Neuronal stem cell (in vitro differentiated cells): ENCODE results near the gene KRT35.

ENCODE experiments used
- DNase-seq: peaks from one replicate; pipeline ENCODE4 v3.0.0-alpha.2; 2013; ENCODE audit warnings: low spot score
- H2AFZ ChIP-seq: one replicate; pipeline ENCODE4 v1.6.1; 2013; ENCODE audit warnings: mild to moderate bottlenecking, low read length, inconsistent platforms
- H2AK5ac ChIP-seq: 2 replicates; pipeline ENCODE4 v1.6.1; 2013; ENCODE audit warnings: low read depth, mild to moderate bottlenecking, inconsistent platforms, low read length, moderate library complexity, mixed read lengths
- H2BK120ac ChIP-seq: 2 replicates; pipeline ENCODE4 v1.6.1; 2013; ENCODE audit warnings: low read depth, mild to moderate bottlenecking, inconsistent platforms, low read length, moderate library complexity, mixed read lengths
- H2BK12ac ChIP-seq: one replicate; pipeline ENCODE4 v1.6.1; 2013; ENCODE audit warnings: low read length, inconsistent platforms
- H2BK15ac ChIP-seq: 2 replicates; pipeline ENCODE4 v1.6.1; 2013; ENCODE audit warnings: mild to moderate bottlenecking, low read length, inconsistent platforms, mixed read lengths
- H2BK5ac ChIP-seq: one replicate; pipeline ENCODE4 v1.6.1; 2013; ENCODE audit warnings: inconsistent platforms, mild to moderate bottlenecking, low read length, moderate library complexity
- H3K14ac ChIP-seq: one replicate; pipeline ENCODE4 v1.6.1; 2013; ENCODE audit warnings: low read length, inconsistent platforms
- H3K18ac ChIP-seq: 2 replicates; pipeline ENCODE4 v1.6.1; 2013; ENCODE audit warnings: low read length, inconsistent platforms
- H3K23ac ChIP-seq: 2 replicates; pipeline ENCODE4 v1.6.1; 2013; ENCODE audit warnings: low read depth, mild to moderate bottlenecking, mixed read lengths, low read length, inconsistent platforms; ENCODE audit not compliant: poor library complexity
- H3K27ac ChIP-seq: replicated peaks from 3 replicates; pipeline ENCODE4 v1.5.1; 2013; ENCODE audit warnings: low read length, inconsistent platforms
- H3K27me3 ChIP-seq, 3 experiments: 2 replicates each; pipeline ENCODE4 v1.6.1; 2013; ENCODE audit warnings: low read length in 3 of 3, mild to moderate bottlenecking in 2 of 3, inconsistent platforms in 1 of 3, low read depth in 1 of 3, mixed read lengths in 1 of 3, moderate library complexity in 1 of 3; ENCODE audit not compliant: control insufficient read depth in 3 of 3, insufficient read depth in 3 of 3
- H3K36me3 ChIP-seq, 2 donors: replicated peaks in 1 of 2; 2 replicates each; pipeline ENCODE4 v1.6.1; 2013; ENCODE audit warnings: low read length in 2 of 2; ENCODE audit not compliant: control insufficient read depth in 2 of 2, insufficient read depth in 2 of 2
- H3K4ac ChIP-seq: 2 replicates; pipeline ENCODE4 v1.6.1; 2013; ENCODE audit warnings: inconsistent platforms, mild to moderate bottlenecking, low read length, moderate library complexity
- H3K4me1 ChIP-seq, 2 donors: 1 replicate in 1 of 2; 2 replicates in 1 of 2; pipeline ENCODE4 v1.6.1; 2013; ENCODE audit warnings: low read length in 2 of 2, low read depth in 1 of 2; ENCODE audit not compliant: control insufficient read depth in 2 of 2, insufficient read depth in 1 of 2
- H3K4me2 ChIP-seq: one replicate; pipeline ENCODE4 v1.6.1; 2013; ENCODE audit warnings: mild to moderate bottlenecking, low read length, inconsistent platforms; ENCODE audit not compliant: insufficient read depth, poor library complexity, severe bottlenecking
- H3K4me3 ChIP-seq, 2 donors: 2 replicates each; pipeline ENCODE4 v1.5.1; 2013; ENCODE audit warnings: low read length in 2 of 2, mild to moderate bottlenecking in 2 of 2, inconsistent platforms in 1 of 2, moderate library complexity in 1 of 2
- H3K79me1 ChIP-seq: one replicate; pipeline ENCODE4 v1.6.1; 2013; ENCODE audit warnings: low read depth, mild to moderate bottlenecking, inconsistent platforms, low read length, moderate library complexity
- H3K9ac ChIP-seq: one replicate; pipeline ENCODE4 v1.6.1; 2013; ENCODE audit warnings: mild to moderate bottlenecking, low read depth, low read length, inconsistent platforms; ENCODE audit not compliant: poor library complexity
- H3K9me3 ChIP-seq, 2 donors: replicated peaks in 1 of 2; 2 replicates each; pipeline versions ENCODE3 to v1.6.1; 2013; ENCODE audit warnings: low read length in 2 of 2, mild to moderate bottlenecking in 2 of 2, inconsistent platforms in 1 of 2, low read depth in 1 of 2, mixed read lengths in 1 of 2, moderate library complexity in 1 of 2; ENCODE audit not compliant: control insufficient read depth in 2 of 2, insufficient read depth in 1 of 2
- H4K8ac ChIP-seq: one replicate; pipeline ENCODE4 v1.6.1; 2013; ENCODE audit warnings: low read depth, mild to moderate bottlenecking, inconsistent platforms, low read length, moderate library complexity
- H4K91ac ChIP-seq: one replicate; pipeline ENCODE4 v1.6.1; 2013; ENCODE audit warnings: low read length, low read depth, mild to moderate bottlenecking, inconsistent platforms; ENCODE audit not compliant: poor library complexity
- WGBS, 2 donors: extraction: QIAGEN DNeasy Blood & Tissue Kit; methylation state at CpG; one replicate each; pipeline ENCODE4 v1.1.7; 2013; ENCODE audit warnings: missing lambda C conversion rate in 2 of 2, mixed read lengths in 1 of 2; ENCODE audit not compliant: insufficient read length in 2 of 2, insufficient replicate concordance in 1 of 2; ENCODE audit errors: extremely low coverage in 2 of 2; 5-methylcytosine and 5-hydroxymethylcytosine counted together

Gene KRT35

DNA sequence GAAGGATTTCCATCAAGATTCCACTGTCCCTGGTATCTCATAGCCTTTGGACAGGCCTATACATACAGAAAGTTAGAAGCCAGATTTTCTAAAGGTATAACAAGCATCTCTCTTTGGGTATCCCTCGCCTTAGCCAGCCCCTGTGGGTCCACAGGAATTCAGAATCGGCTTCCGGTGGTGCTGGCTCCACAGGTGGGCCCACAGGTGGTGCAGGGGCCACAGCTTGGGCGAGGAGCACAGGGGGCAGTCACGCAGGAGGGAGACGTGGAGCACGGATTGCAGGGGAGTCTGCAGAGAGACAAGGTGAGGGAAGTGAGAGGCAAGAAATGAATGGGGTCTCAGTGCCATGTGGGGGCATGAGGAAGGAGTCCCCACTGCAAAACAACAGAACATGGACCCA, 43.7 kb downstream of the KRT35 start:
- Histone ChIP-seq H3K36me3 (no peaks in the 10 kb centered on the region), H3K9ac (no peak overlapping the region), H3K9me3 (no peaks in the 10 kb centered on the region), H2BK15ac (no peak overlapping the region), H2BK5ac (no peak overlapping the region), H3K23ac (peak overlapping the region; percentile 31), H3K27ac (no peak overlapping the region), H3K79me1 (no peaks in the 10 kb centered on the region), H3K18ac (peak overlapping the region; percentile 77), H3K4me1 (no peaks in the 10 kb centered on the region), H3K27me3 (peaks cover 0 to 3% (median 0%) of the 10 kb centered on the region in 3 experiments), H3K4me2 (no peak overlapping the region), H3K14ac (no peak overlapping the region), H3K4ac (no peak overlapping the region), H2AK5ac (no peak overlapping the region), H3K4me3 (no peak overlapping the region), H2BK12ac (no peak overlapping the region), H4K91ac (no peak overlapping the region), H2BK120ac (no peak overlapping the region), H4K8ac (no peak overlapping the region), H2AFZ (no peak overlapping the region)
- no peak for DNase-seq
- no CpG with 5 or more reads among the region's 7 CpGs for WGBS, 2 donors

- DNase-seq: no peak
Observed at GRCh38 chr17:41434415-41434814, 46.5 kb downstream of the KRT35 start.

DNA sequence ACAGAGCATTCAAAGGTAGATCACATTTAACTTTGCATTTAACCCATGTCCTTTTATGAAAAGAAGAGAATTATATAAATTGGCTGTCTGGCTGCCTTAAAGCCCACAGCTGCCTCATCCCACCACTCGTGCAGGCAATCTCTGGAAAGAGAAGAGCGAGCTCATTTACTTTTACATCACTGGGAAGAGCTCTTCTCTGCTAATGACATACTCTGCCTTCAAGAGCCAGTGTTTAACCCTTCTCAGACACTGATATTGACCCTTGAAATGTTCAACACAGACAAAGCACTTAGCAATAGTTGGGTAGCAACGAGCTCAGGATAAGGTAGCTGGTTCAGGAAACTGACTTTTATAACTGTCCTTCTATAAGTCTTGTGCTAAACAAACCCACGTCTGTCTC, 46.9 kb downstream of the KRT35 start:
- H2BK15ac ChIP-seq: no peak overlapping the region
- H3K9ac ChIP-seq: no peak overlapping the region
- H2AFZ ChIP-seq: no peak overlapping the region
- no peak overlapping the region for H4K8ac ChIP-seq
- H3K4me2 ChIP-seq: no peak overlapping the region
- H2BK120ac ChIP-seq: no peak overlapping the region
- peaks cover 0 to 3% (median 2%) of the 10 kb centered on the region in 3 experiments for H3K27me3 ChIP-seq
- H2BK5ac ChIP-seq: no peak overlapping the region
- no peak overlapping the region for H3K14ac ChIP-seq
- H2BK12ac ChIP-seq: no peak overlapping the region
- no peak overlapping the region for H3K27ac ChIP-seq
- no peaks in the 10 kb centered on the region for H3K9me3 ChIP-seq
- H3K4me1 ChIP-seq: no peaks in the 10 kb centered on the region
- H4K91ac ChIP-seq: no peak overlapping the region
- no peak overlapping the region for H3K4me3 ChIP-seq
- no peak overlapping the region for H3K4ac ChIP-seq
- no peaks in the 10 kb centered on the region for H3K36me3 ChIP-seq
- WGBS, 2 donors: no CpG with 5 or more reads among the region's 4 CpGs
- H3K79me1 ChIP-seq: no peaks in the 10 kb centered on the region
- no peak overlapping the region for H3K23ac ChIP-seq
- no peak for DNase-seq
- H2AK5ac ChIP-seq: no peak overlapping the region
- H3K18ac ChIP-seq: no peak overlapping the region

More at GRCh38 chr17:41434415-41434814, 46.5 kb downstream of the KRT35 start:
- no peak overlapping the region for H3K4me3 ChIP-seq
- no peak overlapping the region for H2BK12ac ChIP-seq
- no peak overlapping the region for H3K4me2 ChIP-seq
- no peak overlapping the region for H3K4ac ChIP-seq
- no peaks in the 10 kb centered on the region for H3K79me1 ChIP-seq
- no peak overlapping the region for H2AFZ ChIP-seq
- no peaks in the 10 kb centered on the region for H3K4me1 ChIP-seq
- no peaks in the 10 kb centered on the region for H3K9me3 ChIP-seq
- H3K18ac ChIP-seq: no peak overlapping the region
- no peak overlapping the region for H3K23ac ChIP-seq
- H4K8ac ChIP-seq: no peak overlapping the region
- no peak overlapping the region for H4K91ac ChIP-seq
- WGBS, 2 donors: no CpG with 5 or more reads among the region's 5 CpGs
- H3K27ac ChIP-seq: no peak overlapping the region
- H3K9ac ChIP-seq: no peak overlapping the region
- no peak overlapping the region for H2BK5ac ChIP-seq
- H3K27me3 ChIP-seq: peaks cover 0 to 3% (median 2%) of the 10 kb centered on the region in 3 experiments
- H3K14ac ChIP-seq: no peak overlapping the region
- no peak overlapping the region for H2BK15ac ChIP-seq
- no peak overlapping the region for H2AK5ac ChIP-seq
- no peak overlapping the region for H2BK120ac ChIP-seq
- H3K36me3 ChIP-seq: no peaks in the 10 kb centered on the region

DNA sequence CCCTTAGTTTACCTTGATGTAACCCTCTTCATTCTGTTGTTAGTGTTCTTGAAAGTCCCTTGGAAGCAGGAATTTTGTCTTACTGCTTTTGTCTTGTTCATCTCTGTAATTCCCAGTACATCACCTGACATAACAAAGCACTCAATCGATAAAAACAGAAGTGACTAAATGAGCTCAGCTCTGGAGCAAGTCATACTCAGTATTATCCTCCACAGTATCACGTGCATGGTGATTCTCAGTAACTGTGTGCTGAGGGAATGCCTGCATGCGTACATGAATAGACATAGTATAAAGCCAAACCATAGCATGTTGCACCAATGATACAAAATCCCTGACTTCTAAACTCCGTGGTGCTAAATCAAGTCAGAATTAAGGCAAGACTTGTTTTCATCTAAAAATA, 47.4 kb downstream of the KRT35 start:
- Histone ChIP-seq H3K18ac (no peak overlapping the region), H3K4me3 (no peak overlapping the region), H3K23ac (no peak overlapping the region), H3K27ac (no peak overlapping the region), H2AFZ (no peak overlapping the region), H3K27me3 (peaks cover 0 to 3% (median 2%) of the 10 kb centered on the region in 3 experiments), H3K79me1 (no peaks in the 10 kb centered on the region), H4K91ac (no peak overlapping the region), H3K4me2 (no peak overlapping the region), H3K36me3 (no peaks in the 10 kb centered on the region), H3K4me1 (no peaks in the 10 kb centered on the region), H3K14ac (no peak overlapping the region), H2BK120ac (no peak overlapping the region), H2AK5ac (no peak overlapping the region), H2BK15ac (no peak overlapping the region), H2BK5ac (no peak overlapping the region), H2BK12ac (no peak overlapping the region), H3K9ac (no peak overlapping the region), H3K4ac (no peak overlapping the region), H3K9me3 (no peaks in the 10 kb centered on the region), H4K8ac (no peak overlapping the region)
- DNase-seq: no peak
- no CpG with 5 or more reads among the region's 4 CpGs for WGBS, 2 donors
